Measurements from ENCODE around the gene LELP1. TPM values are rescaled to one million over a fixed set of nuclear protein-coding genes. Genes with fewer than 3 reads are reported as not detected.

The LELP1 gene
- total RNA-seq, 3 donors from 2014 or later = not detected

- Histone ChIP-seq H3K4me3 (no peak overlapping the region), H3K4me1 (ENCODE audit: low read depth) (no peaks in the 10 kb centered on the region), H3K36me3 (ENCODE audit: low read depth) (no peaks in the 10 kb centered on the region), H3K9me3 (no peaks in the 10 kb centered on the region)
- ATAC-seq = no peak
- intact Hi-C loops (cut with DNase I, micrococcal nuclease) = no loop called here
- no peak for DNase-seq
- TF ChIP-seq CTCF (IDR thresholded peaks at IDR 0.05) = no peak
Observed at GRCh38 chr1:153251562-153251961, 48.3 kb downstream of the LELP1 start.

DNA sequence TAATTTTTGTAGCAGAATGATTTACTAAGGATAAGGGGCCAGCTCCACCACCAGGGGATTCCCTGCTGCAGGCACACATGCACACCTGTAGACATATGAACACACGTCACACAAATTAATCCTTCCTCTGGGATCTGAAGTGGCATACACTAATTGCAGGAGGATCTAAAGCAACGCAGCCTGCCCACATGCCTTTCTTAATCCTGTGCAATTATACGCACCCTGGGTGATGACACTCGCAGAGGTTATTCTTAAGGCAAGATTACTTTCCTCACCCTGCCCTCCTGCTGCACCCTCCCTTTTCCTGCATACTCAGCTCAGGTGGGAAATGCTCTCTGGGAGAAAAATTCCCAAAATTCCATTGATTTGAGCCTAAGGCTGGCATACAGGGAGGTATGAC is 48.8 kb downstream of the LELP1 start:
- H3K36me3 ChIP-seq (ENCODE audit: low read depth) = no peaks in the 10 kb centered on the region
- TF ChIP-seq CTCF (IDR thresholded peaks at IDR 0.05) = no peak
- H3K4me3 ChIP-seq = no peak overlapping the region
- DNase-seq = no peak
- H3K4me1 ChIP-seq (ENCODE audit: low read depth) = no peaks in the 10 kb centered on the region
- H3K9me3 ChIP-seq = no peaks in the 10 kb centered on the region
- no peak for ATAC-seq
- intact Hi-C loops (cut with DNase I, micrococcal nuclease) = no loop called here

DNA sequence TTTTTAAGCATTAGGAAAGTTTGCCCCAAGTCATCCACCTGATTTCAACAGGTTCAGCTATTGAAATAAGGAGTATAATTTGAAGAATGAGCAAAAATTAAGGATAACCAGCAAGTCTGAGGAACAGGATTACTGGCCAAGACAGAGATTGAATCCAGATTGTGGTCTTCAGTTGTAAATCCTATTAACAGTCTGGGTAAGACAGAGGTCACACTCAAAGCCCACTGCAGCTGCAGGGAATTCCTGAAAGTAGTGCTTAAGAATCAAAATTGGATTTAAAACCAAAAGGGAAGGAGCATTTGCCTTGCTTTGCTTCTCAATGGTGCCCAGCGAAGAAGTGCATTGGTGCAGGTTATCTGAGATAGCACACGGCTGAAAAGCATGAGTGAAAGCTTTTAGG is 49.8 kb downstream of the LELP1 start:
- Histone ChIP-seq H3K4me3 (no peak overlapping the region), H3K9me3 (no peaks in the 10 kb centered on the region), H3K4me1 (ENCODE audit: low read depth) (no peaks in the 10 kb centered on the region), H3K36me3 (ENCODE audit: low read depth) (no peaks in the 10 kb centered on the region)
- ATAC-seq (no peak), DNase-seq (no peak)
- no peak for TF ChIP-seq CTCF (IDR thresholded peaks at IDR 0.05)
- intact Hi-C loops (cut with DNase I, micrococcal nuclease) = no loop called here

DNA sequence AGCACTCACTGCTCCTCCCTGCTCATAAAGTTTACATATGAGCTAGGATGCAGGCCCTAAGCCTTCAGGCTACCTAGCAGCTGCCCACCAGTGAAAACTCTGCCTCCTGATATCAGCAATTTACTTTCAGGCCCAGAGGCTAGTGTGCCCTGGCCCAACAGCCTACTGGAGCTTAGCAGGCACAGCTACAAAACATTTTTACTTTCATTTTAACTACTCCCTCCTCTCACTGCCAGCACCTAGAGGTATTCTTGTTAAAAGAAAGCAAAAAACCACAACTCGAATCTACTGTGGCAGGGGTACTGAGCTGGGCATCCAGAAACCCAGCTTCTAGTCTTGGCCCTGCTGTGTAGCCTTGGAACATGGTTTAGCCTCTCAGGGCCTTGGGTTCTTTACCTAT is 50.5 kb downstream of the LELP1 start:
- Histone ChIP-seq H3K4me3 (no peak overlapping the region), H3K4me1 (ENCODE audit: low read depth) (no peaks in the 10 kb centered on the region), H3K36me3 (ENCODE audit: low read depth) (no peaks in the 10 kb centered on the region), H3K9me3 (no peaks in the 10 kb centered on the region)
- ATAC-seq (no peak), DNase-seq (no peak)
- TF ChIP-seq CTCF (IDR thresholded peaks at IDR 0.05) = no peak
- intact Hi-C loops (cut with DNase I, micrococcal nuclease) = no loop called here

Other genes starting within 250 kb of the LELP1 start
- not detected for gene SPRR4, start 232.8 kb upstream of the LELP1 start, total RNA-seq
- not detected for gene SPRR1A, start 219.3 kb upstream of the LELP1 start, total RNA-seq
- gene SPRR3, start 201.7 kb upstream of the LELP1 start, total RNA-seq = under 1 TPM in 1 of 3 donors, not detected in 2; 0.93 TPM
- gene SPRR1B, start 172.2 kb upstream of the LELP1 start, total RNA-seq = not detected
- under 1 TPM in 1 of 3 donors, not detected in 2; 0.41 TPM for gene SPRR2D, start 162.3 kb upstream of the LELP1 start, total RNA-seq
- not detected for gene SPRR2A, start 145.9 kb upstream of the LELP1 start, total RNA-seq
- not detected for gene SPRR2B, start 131.8 kb upstream of the LELP1 start, total RNA-seq
- not detected for gene SPRR2E, start 108.9 kb upstream of the LELP1 start, total RNA-seq
- gene SPRR2F, start 89.9 kb upstream of the LELP1 start, total RNA-seq = not detected
- gene SPRR2G, start 52.5 kb upstream of the LELP1 start, total RNA-seq = not detected
- not detected for gene PRR9, start 14.2 kb downstream of the LELP1 start, total RNA-seq
- gene LORICRIN, start 56.3 kb downstream of the LELP1 start, total RNA-seq = not detected
- gene PGLYRP3, start 109.5 kb downstream of the LELP1 start, total RNA-seq = not detected
- not detected for gene PGLYRP4, start 145.4 kb downstream of the LELP1 start, total RNA-seq
- gene S100A9, start 154.4 kb downstream of the LELP1 start, total RNA-seq = 100 to 1,000 TPM in 1 of 3 donors, 10 to 100 TPM in 1, 1 to 10 TPM in 1; 5.5 to 151 (median 75.0) TPM
- 1 to 10 TPM in 1 of 3 donors, under 1 TPM in 1, not detected in 1; 0.87 to 1.5 TPM for gene S100A12, start 172.2 kb downstream of the LELP1 start, total RNA-seq
- gene S100A8, start 187.6 kb downstream of the LELP1 start, total RNA-seq = 10 to 100 TPM in 2 of 3 donors, 1 to 10 TPM in 1; 3.4 to 90.6 (median 22.4) TPM
- gene S100A7A, start 213.1 kb downstream of the LELP1 start, total RNA-seq = not detected

All from mucosa of descending colon (tissue), 3 donors.